Dendritic cell treated with granulocyte-macrophage colony-stimulating factor and Interleukin-4, amounts not matched to agents 40 ng/mL and 50 ng/mL, for 4 days (primary cell): ENCODE data around the gene CCDC83.
"Not testable (repeated sequence)": the region's sequence is repeated elsewhere in the genome, so short reads cannot be mapped to it uniquely, and the experiment has no call there.

Experiments
- H3K27ac Mint-ChIP-seq: one replicate; pipeline ENCODE4 v1.8.0; 2022; ENCODE audit warnings: mild to moderate bottlenecking, mixed read lengths
- H3K27me3 Mint-ChIP-seq: one replicate; pipeline ENCODE4 v1.8.0; 2022; ENCODE audit warnings: mild to moderate bottlenecking, mixed read lengths
- H3K36me3 Mint-ChIP-seq: one replicate; pipeline ENCODE4 v1.8.0; 2022; ENCODE audit warnings: low read depth, mixed read lengths
- H3K4me1 Mint-ChIP-seq: one replicate; pipeline ENCODE4 v1.8.0; 2022; ENCODE audit warnings: low read depth, mixed read lengths
- H3K4me3 Mint-ChIP-seq: one replicate; pipeline ENCODE4 v1.8.0; 2022; ENCODE audit warnings: mild to moderate bottlenecking, moderate library complexity, mixed read lengths
- H3K9me3 Mint-ChIP-seq: one replicate; pipeline ENCODE4 v1.8.0; 2022; ENCODE audit warnings: mixed read lengths
- intact Hi-C: fragments of 100-400 bp; cut with micrococcal nuclease; formaldehyde crosslinking; loops from one replicate; pipeline ENCODE4 v1.15.0; 2022

Gene CCDC83

DNA sequence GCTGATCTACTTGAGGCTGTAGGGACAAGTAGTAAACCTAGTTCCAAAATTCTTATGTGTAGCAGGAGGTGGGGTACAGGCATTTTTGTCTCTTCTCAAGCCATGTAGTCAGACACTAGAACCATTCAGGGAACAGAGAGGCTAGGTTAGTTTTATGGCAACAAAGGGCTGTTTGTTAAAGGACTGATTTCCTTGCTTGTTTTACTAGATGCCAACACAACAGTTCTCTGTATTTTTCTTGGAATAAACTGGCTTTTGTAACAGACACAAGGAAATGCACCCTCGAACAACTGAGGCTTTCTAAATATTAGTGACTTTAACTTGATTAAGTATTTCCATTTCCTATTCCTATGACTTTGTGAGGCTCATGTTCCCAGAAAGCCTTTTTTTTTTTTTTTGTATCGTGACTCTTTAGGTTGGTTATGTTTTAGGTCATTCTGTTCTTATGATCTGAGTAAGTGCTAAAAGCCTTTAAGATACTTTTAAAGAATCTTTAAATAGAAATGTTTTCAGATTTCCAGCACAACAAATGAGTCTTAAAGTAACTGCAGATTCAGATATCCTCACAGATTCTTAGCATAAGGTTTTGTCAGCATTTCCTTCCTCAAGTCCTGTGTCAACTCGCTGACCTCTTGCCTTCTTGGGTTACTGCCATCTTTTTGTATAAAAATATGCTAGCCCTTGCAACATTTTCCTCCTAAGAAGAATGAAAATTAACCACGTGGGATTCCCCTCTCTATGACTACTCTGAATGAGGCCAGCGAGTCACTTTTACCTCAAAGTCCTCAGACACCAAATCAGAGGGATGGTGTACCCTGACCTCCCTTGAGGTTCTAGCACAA lies 92.5 kb downstream of the CCDC83 start:
- peak overlapping the region; percentile 48 for H3K27ac Mint-ChIP-seq
- peaks cover under 1% of the 10 kb centered on the region for H3K36me3 Mint-ChIP-seq
- H3K27me3 Mint-ChIP-seq = no peaks in the 10 kb centered on the region
- intact Hi-C loops = loop anchor here (5.0 to 10.0 kb wide), 3 partner anchors 90 to 297 kb away; partner anchors contain the start of genes CCDC83 and EED
- H3K9me3 Mint-ChIP-seq = no peaks in the 10 kb centered on the region
- peaks cover 40% of the 10 kb centered on the region for H3K4me1 Mint-ChIP-seq
- no peak overlapping the region for H3K4me3 Mint-ChIP-seq

DNA sequence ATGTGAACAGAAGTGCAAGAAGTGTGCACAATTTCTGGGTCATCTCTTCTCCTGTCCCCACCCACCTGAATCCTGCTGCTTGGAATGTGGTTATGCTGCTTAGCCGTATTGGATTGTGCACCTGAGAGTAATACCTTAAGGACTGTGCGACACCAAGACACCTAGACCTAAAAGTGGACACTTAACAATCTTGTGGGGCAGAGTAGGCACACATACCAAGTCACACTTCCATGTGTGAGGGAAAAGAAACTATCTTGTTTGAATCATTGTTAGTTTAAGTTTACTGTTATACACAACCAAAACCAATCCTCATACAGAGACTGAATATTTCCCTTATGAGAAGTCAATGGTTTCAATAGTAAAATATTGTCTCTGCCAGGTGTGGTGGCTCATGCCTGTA lies 93.7 kb downstream of the CCDC83 start:
- Mint-ChIP-seq H3K36me3 (peaks cover 13% of the 10 kb centered on the region), H3K27me3 (no peaks in the 10 kb centered on the region), H3K4me1 (peaks cover 45% of the 10 kb centered on the region), H3K27ac (no peak overlapping the region), H3K9me3 (peaks cover 8% of the 10 kb centered on the region), H3K4me3 (no peak overlapping the region)
- intact Hi-C loops = loop anchor here (5.0 to 10.0 kb wide), 3 partner anchors 92 to 296 kb away; partner anchors contain the start of genes CCDC83 and EED

DNA sequence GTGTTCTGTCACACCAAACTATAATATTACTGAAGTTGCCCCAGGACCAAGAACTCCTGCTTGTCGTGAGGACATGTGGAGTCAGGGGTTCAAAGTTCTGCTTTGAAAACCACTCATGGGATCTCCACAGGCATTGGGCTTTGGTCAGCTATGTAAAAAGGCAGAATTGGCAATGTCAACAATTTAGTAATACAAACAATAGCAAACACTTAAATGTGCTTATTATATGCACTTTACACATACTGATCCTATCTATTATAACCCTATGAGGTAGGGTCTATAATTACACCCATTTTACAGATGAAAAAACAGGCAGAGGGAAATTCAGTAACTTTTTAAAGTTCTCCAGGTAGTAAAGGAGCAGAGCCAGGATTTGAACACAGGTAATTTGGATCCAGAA lies 94.6 kb downstream of the CCDC83 start:
- H3K4me3 Mint-ChIP-seq = no peak overlapping the region
- H3K4me1 Mint-ChIP-seq = peaks cover 45% of the 10 kb centered on the region
- no peak overlapping the region for H3K27ac Mint-ChIP-seq
- intact Hi-C loops = loop anchor here (5.0 to 10.0 kb wide), 3 partner anchors 92 to 295 kb away; partner anchors contain the start of genes CCDC83 and EED
- peaks cover 22% of the 10 kb centered on the region for H3K36me3 Mint-ChIP-seq
- peaks cover 8% of the 10 kb centered on the region for H3K9me3 Mint-ChIP-seq
- H3K27me3 Mint-ChIP-seq = no peaks in the 10 kb centered on the region

DNA sequence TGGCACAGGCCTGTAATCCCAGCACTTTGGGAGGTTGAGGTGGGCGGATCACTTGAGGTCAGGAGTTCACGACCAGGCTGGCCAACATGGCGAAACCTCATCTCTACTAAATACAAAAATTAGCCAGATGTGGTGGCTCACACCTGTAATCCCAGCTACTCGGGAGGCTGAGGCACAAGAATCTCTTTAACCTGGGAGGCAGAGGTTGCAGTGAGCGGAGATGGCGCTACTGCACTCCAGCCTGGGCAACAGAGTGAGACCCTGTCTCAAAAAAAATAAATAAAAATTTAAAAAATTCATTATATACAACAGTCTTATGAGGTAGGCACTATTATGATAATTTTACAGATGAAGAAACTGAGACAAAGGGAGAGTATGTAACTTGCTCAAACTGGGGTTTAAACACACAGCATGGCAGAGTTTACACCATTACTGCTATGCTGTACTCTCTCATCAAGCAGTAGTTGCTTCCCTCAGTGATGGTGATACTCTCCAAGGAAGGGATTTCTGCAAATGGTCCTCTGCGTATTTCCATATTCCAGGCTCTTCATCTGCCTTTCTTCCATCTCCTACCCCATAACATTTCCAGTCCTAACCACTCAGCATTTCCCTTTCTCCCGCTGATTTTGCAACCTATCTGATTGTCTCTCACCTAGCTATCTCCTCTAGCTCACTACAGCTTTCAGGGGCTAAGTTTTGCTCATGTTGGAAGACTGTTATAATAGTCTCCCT lies 95.3 kb downstream of the CCDC83 start:
- Mint-ChIP-seq H3K27me3 (no peaks in the 10 kb centered on the region), H3K9me3 (peaks cover 8% of the 10 kb centered on the region), H3K36me3 (peaks cover 29% of the 10 kb centered on the region), H3K4me1 (peaks cover 46% of the 10 kb centered on the region), H3K27ac (peak overlapping the region; percentile 23), H3K4me3 (no peak overlapping the region)
- intact Hi-C loops = no loop called here

DNA sequence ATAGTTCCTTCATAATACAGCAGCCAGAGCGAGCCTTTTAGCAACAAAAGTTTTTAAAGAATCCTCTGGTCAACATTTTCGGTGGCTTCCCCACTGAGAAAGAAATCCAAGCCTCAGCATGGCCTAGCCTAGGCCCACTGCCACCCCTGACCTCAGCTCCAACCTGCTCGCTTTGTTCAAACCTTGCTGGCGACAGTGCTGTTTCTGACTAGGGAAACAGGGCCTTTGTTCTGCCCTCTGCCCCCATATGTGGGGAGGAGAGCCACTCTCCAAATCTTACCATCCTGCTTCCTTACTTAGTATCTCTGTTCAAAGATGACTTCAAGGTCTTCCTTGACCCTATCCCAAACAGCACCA lies 95.8 kb downstream of the CCDC83 start:
- intact Hi-C loops = no loop called here
- peak overlapping the region; percentile 23 for H3K27ac Mint-ChIP-seq
- peaks cover 8% of the 10 kb centered on the region for H3K9me3 Mint-ChIP-seq
- peaks cover 41% of the 10 kb centered on the region for H3K4me1 Mint-ChIP-seq
- no peak overlapping the region for H3K4me3 Mint-ChIP-seq
- no peaks in the 10 kb centered on the region for H3K27me3 Mint-ChIP-seq
- peaks cover 35% of the 10 kb centered on the region for H3K36me3 Mint-ChIP-seq

DNA sequence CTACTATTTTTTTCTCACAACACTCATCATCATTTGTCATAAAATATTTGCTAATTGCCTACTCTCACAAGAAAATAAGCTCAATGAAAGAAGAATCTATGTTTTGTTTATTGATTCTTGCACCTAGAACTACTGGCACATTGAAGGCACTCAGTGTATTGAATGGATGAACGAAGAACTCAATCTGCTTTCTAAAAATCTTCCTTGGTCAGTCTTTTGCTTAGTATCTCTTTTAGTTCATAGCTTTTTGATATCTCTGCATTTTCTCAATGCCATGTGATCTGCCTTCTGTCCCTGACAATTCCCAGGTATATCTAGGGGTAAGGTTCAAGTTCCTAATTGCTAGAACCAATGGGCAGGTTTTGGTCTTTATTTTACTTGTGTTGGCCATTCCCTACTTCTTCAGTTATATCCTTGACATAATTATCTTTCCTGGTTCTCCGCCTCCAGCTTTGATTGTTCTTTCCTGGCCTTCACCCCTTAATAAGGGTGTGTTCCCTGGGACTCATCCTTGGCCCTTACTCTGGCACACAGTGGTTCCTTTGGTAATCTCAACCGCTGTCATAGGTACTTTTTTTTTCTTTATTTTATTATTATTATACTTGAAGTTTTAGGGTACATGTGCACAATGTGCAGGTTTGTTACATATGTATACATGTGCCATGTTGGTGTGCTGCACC lies 96.4 kb downstream of the CCDC83 start:
- H3K36me3 Mint-ChIP-seq = peaks cover 40% of the 10 kb centered on the region
- H3K4me3 Mint-ChIP-seq = no peak overlapping the region
- peaks cover 8% of the 10 kb centered on the region for H3K9me3 Mint-ChIP-seq
- intact Hi-C loops = no loop called here
- H3K4me1 Mint-ChIP-seq = peaks cover 36% of the 10 kb centered on the region
- no peaks in the 10 kb centered on the region for H3K27me3 Mint-ChIP-seq
- H3K27ac Mint-ChIP-seq = peak overlapping the region; percentile 23

DNA sequence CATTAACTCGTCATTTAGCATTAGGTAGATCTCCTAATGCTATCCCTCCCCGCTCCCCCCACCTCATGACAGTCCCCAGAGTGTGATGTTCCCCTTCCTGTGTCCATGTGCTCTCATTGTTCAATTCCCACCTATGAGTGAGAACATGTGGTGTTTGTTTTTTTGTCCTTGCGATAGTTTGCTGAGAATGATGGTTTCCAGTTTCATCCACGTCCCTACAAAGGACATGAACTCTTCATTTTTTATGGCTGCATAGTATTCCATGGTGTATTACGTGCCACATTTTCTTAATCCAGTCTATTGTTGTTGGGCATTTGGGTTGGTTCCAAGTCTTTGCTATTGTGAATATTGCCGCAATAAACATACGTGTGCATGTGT lies 96.9 kb downstream of the CCDC83 start:
- H3K27me3 Mint-ChIP-seq, H3K27ac Mint-ChIP-seq, H3K9me3 Mint-ChIP-seq, intact Hi-C loops, H3K4me3 Mint-ChIP-seq: not testable (repeated sequence)
- peaks cover 45% of the 10 kb centered on the region for H3K36me3 Mint-ChIP-seq
- peaks cover 32% of the 10 kb centered on the region for H3K4me1 Mint-ChIP-seq

DNA sequence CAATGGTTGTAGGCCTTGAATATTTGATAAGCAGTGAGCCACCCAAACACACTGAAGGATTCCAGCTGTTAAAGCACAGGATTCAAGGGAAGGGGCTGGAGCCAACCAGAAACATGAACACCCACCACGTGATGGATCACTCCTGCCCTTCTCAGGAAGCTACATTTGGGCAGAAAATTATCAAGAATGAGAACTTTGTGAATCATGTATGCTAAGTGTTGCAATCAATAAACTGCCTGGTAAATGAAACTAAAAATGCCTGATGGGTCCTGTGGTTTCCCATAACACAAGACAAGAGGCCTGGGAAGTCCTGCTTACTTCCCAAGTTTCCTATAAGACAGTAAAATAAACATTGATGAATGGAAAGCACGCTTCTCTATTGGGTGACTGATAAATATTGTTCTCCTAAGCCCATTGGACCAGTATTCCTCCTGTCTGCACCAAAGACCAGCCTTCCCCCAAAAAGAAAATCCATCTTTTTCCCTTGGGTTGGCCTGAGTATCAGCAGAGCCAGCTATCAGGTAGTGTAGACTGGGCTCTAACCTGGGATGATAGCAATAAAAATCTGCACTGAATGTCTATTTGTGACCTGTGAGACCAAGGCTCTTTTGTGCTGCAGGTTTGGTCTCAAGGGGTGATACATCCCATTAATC lies 98.4 kb downstream of the CCDC83 start:
- peaks cover 61% of the 10 kb centered on the region for H3K36me3 Mint-ChIP-seq
- peaks cover 8% of the 10 kb centered on the region for H3K9me3 Mint-ChIP-seq
- no peaks in the 10 kb centered on the region for H3K27me3 Mint-ChIP-seq
- H3K4me3 Mint-ChIP-seq = no peak overlapping the region
- no peak overlapping the region for H3K27ac Mint-ChIP-seq
- peaks cover 30% of the 10 kb centered on the region for H3K4me1 Mint-ChIP-seq
- intact Hi-C loops = no loop called here

DNA sequence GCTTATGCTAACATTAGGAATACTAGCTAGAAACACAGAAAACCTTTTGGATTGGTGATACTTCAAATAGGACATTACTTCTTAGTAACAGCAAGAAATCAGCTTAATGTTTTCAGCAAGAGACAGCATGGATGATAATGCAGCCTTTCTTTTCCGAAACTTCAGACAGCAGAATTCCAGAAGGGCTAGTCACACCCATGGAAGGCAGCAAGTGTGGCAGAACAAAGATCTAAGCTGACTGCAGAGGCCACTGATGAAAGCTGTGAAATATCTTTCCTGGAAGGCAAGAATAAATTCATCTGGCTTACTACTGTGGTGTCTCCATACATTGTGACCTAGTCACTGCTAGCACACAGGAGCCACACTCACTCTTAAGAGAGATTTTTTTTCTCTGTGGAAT lies 100.3 kb downstream of the CCDC83 start:
- Mint-ChIP-seq H3K27ac (no peak overlapping the region), H3K4me1 (peaks cover 21% of the 10 kb centered on the region), H3K9me3 (peaks cover 8% of the 10 kb centered on the region), H3K4me3 (no peak overlapping the region), H3K36me3 (peaks cover 80% of the 10 kb centered on the region), H3K27me3 (no peaks in the 10 kb centered on the region)
- intact Hi-C loops = no loop called here

DNA sequence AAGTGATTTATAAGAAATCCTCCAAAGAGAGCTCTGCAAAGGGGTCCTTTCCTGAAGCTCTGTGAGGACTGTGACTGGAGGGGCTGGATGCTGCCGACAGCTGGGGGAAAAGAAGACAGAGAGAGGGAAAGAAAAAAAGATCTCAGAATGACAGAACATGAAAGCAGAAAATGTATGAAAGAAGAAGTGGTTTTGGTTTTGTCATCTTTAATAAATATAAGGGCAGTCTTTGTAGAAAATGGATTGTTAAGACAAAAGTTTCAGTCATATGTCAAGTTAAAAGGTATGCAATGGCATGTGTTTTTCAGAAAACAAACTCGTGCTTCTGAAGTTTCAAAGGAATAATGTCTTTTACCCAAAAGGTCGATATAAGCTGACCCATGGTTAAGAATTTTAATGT lies 105.5 kb downstream of the CCDC83 start:
- H3K4me1 Mint-ChIP-seq = no peaks in the 10 kb centered on the region
- no peaks in the 10 kb centered on the region for H3K27me3 Mint-ChIP-seq
- no peak overlapping the region for H3K27ac Mint-ChIP-seq
- no peak overlapping the region for H3K4me3 Mint-ChIP-seq
- peaks cover 100% of the 10 kb centered on the region for H3K36me3 Mint-ChIP-seq
- H3K9me3 Mint-ChIP-seq = no peaks in the 10 kb centered on the region
- intact Hi-C loops = no loop called here

DNA sequence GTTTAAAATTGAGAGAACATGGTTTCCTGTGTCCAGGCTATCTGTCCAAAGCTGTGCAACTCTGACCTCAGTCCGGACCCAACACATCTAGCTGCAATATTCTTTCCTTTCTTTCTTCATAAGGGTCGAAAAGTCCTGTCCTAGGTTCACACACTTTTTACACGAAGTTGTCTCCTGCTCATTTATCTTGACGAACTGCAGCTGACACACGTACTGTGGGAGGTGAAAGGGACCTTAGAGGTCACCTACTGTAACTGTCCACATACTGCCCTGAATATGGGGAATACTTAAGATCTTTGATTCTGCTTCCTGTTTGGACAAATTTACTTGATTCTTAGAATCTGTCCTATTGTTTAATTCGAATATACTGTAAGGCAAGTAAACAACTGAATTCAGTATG lies 105.9 kb downstream of the CCDC83 start:
- Mint-ChIP-seq H3K4me1 (no peaks in the 10 kb centered on the region), H3K4me3 (no peak overlapping the region), H3K9me3 (no peaks in the 10 kb centered on the region), H3K36me3 (peaks cover 100% of the 10 kb centered on the region), H3K27me3 (no peaks in the 10 kb centered on the region), H3K27ac (no peak overlapping the region)
- intact Hi-C loops = no loop called here

DNA sequence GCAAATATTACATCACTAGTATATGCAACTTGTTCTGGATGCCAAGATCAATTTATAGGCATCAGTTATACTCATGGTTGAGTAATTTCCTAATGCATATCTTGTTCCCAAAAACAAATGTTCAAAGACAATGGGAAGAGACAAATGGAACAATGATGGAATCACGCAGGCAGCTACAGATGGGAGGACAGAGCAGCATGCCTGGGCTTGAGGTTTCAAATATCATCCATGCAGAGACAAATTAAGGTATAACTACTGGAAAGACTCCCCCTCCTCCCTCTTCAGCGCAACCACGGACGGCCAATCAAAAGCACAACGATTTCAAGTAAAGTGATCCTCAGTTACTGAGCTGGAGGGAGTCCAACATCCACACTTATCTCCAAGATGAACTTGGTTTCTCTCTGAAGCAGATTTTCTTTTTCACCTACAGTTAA lies 106.8 kb downstream of the CCDC83 start:
- intact Hi-C loops = no loop called here
- no peak overlapping the region for H3K27ac Mint-ChIP-seq
- no peak overlapping the region for H3K4me3 Mint-ChIP-seq
- H3K9me3 Mint-ChIP-seq = no peaks in the 10 kb centered on the region
- H3K27me3 Mint-ChIP-seq = no peaks in the 10 kb centered on the region
- H3K4me1 Mint-ChIP-seq = no peaks in the 10 kb centered on the region
- peaks cover 100% of the 10 kb centered on the region for H3K36me3 Mint-ChIP-seq

DNA sequence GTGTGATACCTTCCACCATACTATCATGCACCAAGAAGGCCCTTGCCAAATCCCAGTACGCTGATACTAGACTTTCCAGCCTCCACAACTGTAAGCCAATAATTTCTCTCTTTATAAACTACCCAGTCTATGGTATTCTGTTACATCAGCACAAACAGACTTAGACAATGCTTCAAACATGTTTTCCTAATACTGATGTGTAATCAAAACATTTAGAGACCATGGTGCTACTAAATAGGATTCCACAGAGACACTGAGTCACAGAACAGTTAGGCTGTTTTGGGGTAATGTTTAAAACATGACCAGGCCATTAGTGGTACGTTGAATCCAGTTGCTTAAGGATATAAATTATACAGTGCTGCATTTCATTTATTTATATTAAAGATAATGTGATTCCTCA lies 110.0 kb downstream of the CCDC83 start:
- H3K27ac Mint-ChIP-seq = no peak overlapping the region
- H3K9me3 Mint-ChIP-seq = no peaks in the 10 kb centered on the region
- H3K36me3 Mint-ChIP-seq = peaks cover 99% of the 10 kb centered on the region
- H3K4me1 Mint-ChIP-seq = peaks cover 3% of the 10 kb centered on the region
- H3K4me3 Mint-ChIP-seq = no peak overlapping the region
- no peaks in the 10 kb centered on the region for H3K27me3 Mint-ChIP-seq
- intact Hi-C loops = no loop called here
